IMR-90 (cell line): ENCODE data around the gene DDX60. TPM values are rescaled to one million over a fixed set of nuclear protein-coding genes. Genes with fewer than 3 reads are reported as not detected.

Source experiments
- ATAC-seq: fragments of 200-7000 bp; cut with Tn5 transposase; 2 replicates; pipeline ENCODE4 v1.9.1; 2020; ENCODE audit warnings: low read depth, mild to moderate bottlenecking, moderate library complexity
- BruUV-seq: library from RNA; stranded (reverse); fragments of 400-500 nt; replicated peaks from 2 replicates; lab custom pipeline; 2021; lab: Mats Ljungman, UMichigan
- CTCF ChIA-PET: fragments of 300-600 bp; formaldehyde crosslinking; extraction: SDS; loops from one replicate; lab custom pipeline; 2021; ENCODE audit warnings: antibody characterized with exemption; lab: Yijun Ruan, JAX
- POLR2A ChIA-PET: fragments of 300-600 bp; sonication (Branson Sonifier 250); formaldehyde crosslinking; loops from one replicate; lab custom pipeline; 2022; ENCODE audit warnings: antibody characterized with exemption; ENCODE audit not compliant: unreplicated experiment; lab: Charles Lee
- DNase-seq: peaks from one replicate; pipeline ENCODE4 v3.0.0; 2013
- H2AFZ ChIP-seq: replicated peaks from 2 replicates; pipeline ENCODE3; 2013; ENCODE audit warnings: low read length, mild to moderate bottlenecking; ENCODE audit not compliant: poor library complexity
- H2AK5ac ChIP-seq: 2 replicates; pipeline ENCODE4 v1.6.1; 2013; ENCODE audit warnings: low read depth, low read length, inconsistent platforms
- H2AK9ac ChIP-seq: replicated peaks from 2 replicates; pipeline ENCODE3; 2013; ENCODE audit warnings: mild to moderate bottlenecking, low read depth, low read length, moderate library complexity; ENCODE audit not compliant: poor library complexity
- H2BK120ac ChIP-seq: 2 replicates; pipeline ENCODE4 v1.6.1; 2013; ENCODE audit warnings: low read depth, low read length, inconsistent platforms
- H2BK15ac ChIP-seq: 3 replicates; pipeline ENCODE4 v1.6.1; 2013; ENCODE audit warnings: low read depth, low read length, inconsistent platforms
- H2BK20ac ChIP-seq: 2 replicates; pipeline ENCODE4 v1.6.1; 2013; ENCODE audit warnings: low read depth, mild to moderate bottlenecking, inconsistent platforms, low read length, moderate library complexity
- H2BK5ac ChIP-seq: 2 replicates; pipeline ENCODE4 v1.6.1; 2013; ENCODE audit warnings: mild to moderate bottlenecking, low read depth, low read length, inconsistent platforms; ENCODE audit not compliant: poor library complexity, severe bottlenecking
- H3K14ac ChIP-seq: replicated peaks from 2 replicates; pipeline ENCODE4 v1.6.1; 2013; ENCODE audit warnings: low read depth, low read length, inconsistent platforms
- H3K18ac ChIP-seq: 2 replicates; pipeline ENCODE4 v1.6.1; 2013; ENCODE audit warnings: low read depth, low read length, control low read depth
- H3K23ac ChIP-seq: 2 replicates; pipeline ENCODE4 v1.6.1; 2013; ENCODE audit warnings: low read depth, low read length, inconsistent platforms
- H3K27ac ChIP-seq: 2 replicates; pipeline ENCODE4 v1.5.1; 2013; ENCODE audit warnings: mild to moderate bottlenecking, control low read depth, low read length; ENCODE audit not compliant: insufficient read depth
- H3K27me3 ChIP-seq: 2 replicates; pipeline ENCODE4 v1.6.1; 2013; ENCODE audit warnings: low read length; ENCODE audit not compliant: control insufficient read depth, insufficient read depth
- H3K36me3 ChIP-seq: 2 replicates; pipeline ENCODE4 v1.6.1; 2013; ENCODE audit warnings: low read length, mixed read lengths; ENCODE audit not compliant: control insufficient read depth, insufficient read depth
- H3K4ac ChIP-seq: 2 replicates; pipeline ENCODE4 v1.6.1; 2013; ENCODE audit warnings: low read depth, low read length, inconsistent platforms
- H3K4me1 ChIP-seq: 2 replicates; pipeline ENCODE4 v1.6.1; 2013; ENCODE audit warnings: low read length, mixed read lengths; ENCODE audit not compliant: control insufficient read depth, insufficient read depth
- H3K4me2 ChIP-seq: 2 replicates; pipeline ENCODE4 v1.6.1; 2013; ENCODE audit warnings: low read depth, mild to moderate bottlenecking, control low read depth, low read length, moderate library complexity
- H3K4me3 ChIP-seq: 2 replicates; pipeline ENCODE4 v1.5.1; 2013; ENCODE audit warnings: low read depth, mild to moderate bottlenecking, control low read depth, low read length, moderate library complexity; ENCODE audit not compliant: insufficient read depth
- H3K56ac ChIP-seq: 2 replicates; pipeline ENCODE4 v1.6.1; 2013; ENCODE audit warnings: low read length, inconsistent platforms; ENCODE audit not compliant: insufficient read depth; ENCODE audit errors: extremely low read depth
- H3K79me1 ChIP-seq, 2 experiments: 2 replicates each; pipeline ENCODE4 v1.6.1; 2013; ENCODE audit warnings: low read length in 2 of 2, inconsistent platforms in 1 of 2, low read depth in 1 of 2
- H3K9ac ChIP-seq: 2 replicates; pipeline ENCODE4 v1.6.1; 2013; ENCODE audit warnings: low read depth, low read length, control low read depth
- H3K9me1 ChIP-seq: 2 replicates; pipeline ENCODE4 v1.6.1; 2013; ENCODE audit warnings: low read length, inconsistent platforms; ENCODE audit not compliant: insufficient read depth
- H3K9me3 ChIP-seq: 2 replicates; pipeline ENCODE4 v1.6.1; 2013; ENCODE audit warnings: low read length; ENCODE audit not compliant: control insufficient read depth, insufficient read depth
- H4K20me1 ChIP-seq: 2 replicates; pipeline ENCODE4 v1.6.1; 2013; ENCODE audit warnings: low read length, inconsistent platforms; ENCODE audit not compliant: insufficient read depth
- H4K5ac ChIP-seq: 2 replicates; pipeline ENCODE4 v1.6.1; 2013; ENCODE audit warnings: mild to moderate bottlenecking, low read depth, low read length, control low read depth
- H4K8ac ChIP-seq, 2 experiments: 2 replicates each; pipeline ENCODE4 v1.6.1; 2013; ENCODE audit warnings: low read depth in 2 of 2, low read length in 2 of 2, control low read depth in 1 of 2, inconsistent platforms in 1 of 2
- H4K91ac ChIP-seq: 2 replicates; pipeline ENCODE4 v1.6.1; 2013; ENCODE audit warnings: low read depth, low read length, inconsistent platforms; ENCODE audit not compliant: insufficient read depth
- BHLHE40 ChIP-seq: fragments of 150-350 bp; IDR thresholded peaks from 2 replicates; pipeline ENCODE4 v1.6.1; 2016; ENCODE audit warnings: mild to moderate bottlenecking, low read depth, low read length
- ELK1 ChIP-seq: fragments of 150-350 bp; IDR thresholded peaks from 2 replicates; pipeline ENCODE4 v1.6.1; 2016; ENCODE audit warnings: low read depth, mild to moderate bottlenecking, low read length, moderate library complexity, borderline replicate concordance
- MAFK ChIP-seq: IDR thresholded peaks from 2 replicates; pipeline ENCODE4 v1.6.1; 2012; ENCODE audit warnings: low read depth, low read length, improper control_type of control experiment
- MAZ ChIP-seq: IDR thresholded peaks from 2 replicates; pipeline ENCODE4 v1.6.1; 2012; ENCODE audit warnings: low read depth, mild to moderate bottlenecking, low read length, improper control_type of control experiment, moderate library complexity, borderline replicate concordance
- MXI1 ChIP-seq: IDR thresholded peaks from 2 replicates; pipeline ENCODE4 v1.6.1; 2012; ENCODE audit warnings: low read depth, mild to moderate bottlenecking, low read length, moderate library complexity, borderline replicate concordance
- NFE2L2 ChIP-seq: fragments of 150-350 bp; IDR thresholded peaks from 2 replicates; pipeline ENCODE4 v1.6.1; 2016; ENCODE audit warnings: low read depth, mild to moderate bottlenecking, low read length
- POLR2A ChIP-seq: IDR thresholded peaks from 2 replicates; pipeline ENCODE4 v1.6.1; 2012; ENCODE audit warnings: mild to moderate bottlenecking, low read depth, low read length
- RAD21 ChIP-seq: IDR thresholded peaks from 2 replicates; pipeline ENCODE4 v1.6.1; 2012; ENCODE audit warnings: low read length, improper control_type of control experiment
- RCOR1 ChIP-seq: IDR thresholded peaks from 2 replicates; pipeline ENCODE4 v1.6.1; 2012; ENCODE audit warnings: mild to moderate bottlenecking, low read length, improper control_type of control experiment; ENCODE audit not compliant: insufficient replicate concordance
- RFX5 ChIP-seq: IDR thresholded peaks from 2 replicates; pipeline ENCODE4 v1.8.0; 2012; ENCODE audit warnings: low read depth, mild to moderate bottlenecking, low read length, moderate library complexity
- SMC3 ChIP-seq: fragments of 150-350 bp; IDR thresholded peaks from 2 replicates; pipeline ENCODE4 v1.6.1; 2016; ENCODE audit warnings: low read depth, mild to moderate bottlenecking, antibody characterized with exemption, low read length, moderate library complexity
- WGBS, 2 experiments: methylation state at CpG; one replicate each; pipeline versions ENCODE4 v1.1.5 to v1.1.7; 2013; ENCODE audit warnings: missing lambda C conversion rate in 2 of 2; ENCODE audit not compliant: insufficient read length in 1 of 2; ENCODE audit errors: extremely low coverage in 2 of 2; 5-methylcytosine and 5-hydroxymethylcytosine counted together
- dilution Hi-C: fragments of 300-500 bp; cut with HindIII; formaldehyde crosslinking; loops from one replicate; pipeline ENCODE4 v1.14.3; 2018; ENCODE audit warnings: low sequenced_read_pairs; ENCODE audit not compliant: unreplicated experiment
- in situ Hi-C: fragments of 300-500 bp; cut with MboI; formaldehyde crosslinking; loops from 3 replicates; pipeline ENCODE4 v1.14.3; 2019; ENCODE audit warnings: low sequenced_read_pairs, inconsistent platforms, mixed read lengths
- intact Hi-C: fragments of 100-400 bp; cut with micrococcal nuclease; formaldehyde crosslinking; loops from 2 replicates; pipeline ENCODE4 v1.10.0; 2022
- polyA plus RNA-seq, 3 experiments: library from polyadenylated mRNA; depleted of rRNA; stranded (reverse); fragments of >200 nt; gene quantifications; 2 replicates each; pipeline ENCODE4 v1.2.3, GENCODE V29; 2012; ENCODE audit warnings: low replicate concordance in 1 of 3
- total RNA-seq: library from RNA; depleted of rRNA; stranded (reverse); fragments of >200 nt; gene quantifications from 2 replicates; pipeline ENCODE4 v1.2.3, GENCODE V29; 2012
- TF ChIP-seq, protein P1 (sequence below): conservative IDR thresholded peaks from 2 replicates; pipeline ENCODE4 v1.5.1; 2012; ENCODE audit warnings: mild to moderate bottlenecking, low read depth, low read length, improper control_type of control experiment

The DDX60 gene
- total and polyA plus RNA-seq, 2 of the 4 experiments (the other 2 are of a cell fraction): 3.1 to 6.6 TPM

GRCh38 chr4:168367065-168367464 lies 48.5 kb upstream of the DDX60 start (continued):
- TF ChIP-seq ELK1: no peak
- TF ChIP-seq RFX5: no peak
- TF ChIP-seq RCOR1: no peak
- TF ChIP-seq SMC3: no peak
- TF ChIP-seq RAD21: no peak

- Histone ChIP-seq H3K9me1 (no peaks in the 10 kb centered on the region), H3K18ac (no peak overlapping the region), H3K27ac (no peak overlapping the region), H2BK20ac (no peak overlapping the region), H2AK9ac (peak overlapping the region; percentile 72), H3K4me3 (no peak overlapping the region), H2AFZ (no peak overlapping the region), H3K23ac (no peak overlapping the region), H3K4ac (no peak overlapping the region), H3K27me3 (no peaks in the 10 kb centered on the region), H2BK5ac (no peak overlapping the region), H4K8ac (no peak overlapping the region), H3K9ac (no peak overlapping the region), H3K79me1 (no peaks in the 10 kb centered on the region), H3K36me3 (no peaks in the 10 kb centered on the region), H3K56ac (no peak overlapping the region), H4K91ac (no peak overlapping the region), H4K20me1 (no peaks in the 10 kb centered on the region), H3K14ac (no peak overlapping the region), H2BK15ac (no peak overlapping the region), H4K5ac (no peak overlapping the region), H3K9me3 (no peaks in the 10 kb centered on the region), H2AK5ac (no peak overlapping the region), H2BK120ac (no peak overlapping the region), H3K4me2 (no peak overlapping the region), H3K4me1 (no peaks in the 10 kb centered on the region)
- no peak for DNase-seq
- in situ Hi-C loops: no loop called here
- ChIA-PET POLR2A (no interaction called here), CTCF (no interaction called here)
- intact Hi-C loops: no loop called here
- TF ChIP-seq MXI1: no peak
- no peak for TF ChIP-seq RCOR1
- TF ChIP-seq, protein P1, sequence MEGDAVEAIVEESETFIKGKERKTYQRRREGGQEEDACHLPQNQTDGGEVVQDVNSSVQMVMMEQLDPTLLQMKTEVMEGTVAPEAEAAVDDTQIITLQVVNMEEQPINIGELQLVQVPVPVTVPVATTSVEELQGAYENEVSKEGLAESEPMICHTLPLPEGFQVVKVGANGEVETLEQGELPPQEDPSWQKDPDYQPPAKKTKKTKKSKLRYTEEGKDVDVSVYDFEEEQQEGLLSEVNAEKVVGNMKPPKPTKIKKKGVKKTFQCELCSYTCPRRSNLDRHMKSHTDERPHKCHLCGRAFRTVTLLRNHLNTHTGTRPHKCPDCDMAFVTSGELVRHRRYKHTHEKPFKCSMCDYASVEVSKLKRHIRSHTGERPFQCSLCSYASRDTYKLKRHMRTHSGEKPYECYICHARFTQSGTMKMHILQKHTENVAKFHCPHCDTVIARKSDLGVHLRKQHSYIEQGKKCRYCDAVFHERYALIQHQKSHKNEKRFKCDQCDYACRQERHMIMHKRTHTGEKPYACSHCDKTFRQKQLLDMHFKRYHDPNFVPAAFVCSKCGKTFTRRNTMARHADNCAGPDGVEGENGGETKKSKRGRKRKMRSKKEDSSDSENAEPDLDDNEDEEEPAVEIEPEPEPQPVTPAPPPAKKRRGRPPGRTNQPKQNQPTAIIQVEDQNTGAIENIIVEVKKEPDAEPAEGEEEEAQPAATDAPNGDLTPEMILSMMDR: no peak
- TF ChIP-seq POLR2A: no peak
- TF ChIP-seq NFE2L2: no peak
- no peak for TF ChIP-seq MAZ
- TF ChIP-seq BHLHE40: no peak
- no peak for TF ChIP-seq ELK1
- TF ChIP-seq MAFK: no peak
- TF ChIP-seq RAD21: no peak
- dilution Hi-C loops: no loop called here
- no TSS peak for BruUV-seq
- ATAC-seq: no peak
- WGBS, 2 experiments: 50% methylated on average over 2 of the region's 4 CpGs; no CpG with 5 or more reads in 1 of the 2 experiments
These were observed 43.5 kb upstream of the DDX60 start for GRCh38 chr4:168362025-168362401.
